DMS53 treated with DMSO at 0.1 percent for 48 hours (cell line): Measurements from ENCODE around the gene HPCAL4.
A peak's percentile ranks its signal among the peaks of the same experiment; 100 is the strongest.

ENCODE experiments used
- DNase-seq: peaks from one replicate; lab custom pipeline; 2025; ENCODE audit not compliant: unreplicated experiment; lab: John Stamatoyannopoulos, UW

The HPCAL4 gene

GRCh38 chr1:39704757-39705156 lies 13.5 kb upstream of the HPCAL4 start:
- DNase-seq = no peak

- DNase-seq = peak; percentile 49
Observed at GRCh38 chr1:39701049-39701439, 9.8 kb upstream of the HPCAL4 start.

GRCh38 chr1:39700348-39700747 lies 9.1 kb upstream of the HPCAL4 start:
- no peak for DNase-seq

GRCh38 chr1:39699419-39699818 lies 8.2 kb upstream of the HPCAL4 start:
- DNase-seq = no peak

GRCh38 chr1:39698568-39698967 lies 7.3 kb upstream of the HPCAL4 start:
- no peak for DNase-seq

- DNase-seq = no peak
Observed at GRCh38 chr1:39696448-39696847, 5.2 kb upstream of the HPCAL4 start.

GRCh38 chr1:39695016-39695415 lies 3.8 kb upstream of the HPCAL4 start:
- no peak for DNase-seq

- no peak for DNase-seq
Observed at GRCh38 chr1:39694026-39694425, 2.8 kb upstream of the HPCAL4 start.

GRCh38 chr1:39692152-39693074 lies 1.2 kb upstream of the HPCAL4 start:
- DNase-seq = peak; percentile 29

GRCh38 chr1:39690794-39691382 lies 345 bp downstream of the HPCAL4 start:
- no peak for DNase-seq

GRCh38 chr1:39690225-39690624 lies 1.0 kb downstream of the HPCAL4 start:
- DNase-seq = no peak

GRCh38 chr1:39689635-39690034 lies 1.6 kb downstream of the HPCAL4 start:
- no peak for DNase-seq

- DNase-seq = no peak
Observed at GRCh38 chr1:39689214-39689613, 2.0 kb downstream of the HPCAL4 start.

GRCh38 chr1:39688706-39689105 lies 2.5 kb downstream of the HPCAL4 start:
- DNase-seq = no peak

GRCh38 chr1:39687243-39687642 lies 4.0 kb downstream of the HPCAL4 start:
- no peak for DNase-seq

- no peak for DNase-seq
Observed at GRCh38 chr1:39685071-39685470, 6.2 kb downstream of the HPCAL4 start.

- DNase-seq = no peak
Observed at GRCh38 chr1:39684313-39684664, 6.9 kb downstream of the HPCAL4 start.

GRCh38 chr1:39683591-39684312 lies 7.5 kb downstream of the HPCAL4 start:
- no peak for DNase-seq

GRCh38 chr1:39681999-39682398 lies 9.2 kb downstream of the HPCAL4 start:
- no peak for DNase-seq

GRCh38 chr1:39681294-39681693 lies 9.9 kb downstream of the HPCAL4 start:
- no peak for DNase-seq

GRCh38 chr1:39680751-39681150 lies 10.5 kb downstream of the HPCAL4 start:
- no peak for DNase-seq

- no peak for DNase-seq
Observed at GRCh38 chr1:39679821-39680220, 11.4 kb downstream of the HPCAL4 start.
